GM12892 (cell line): ENCODE data around the gene FOXS1.

Source experiments
- POLR2A ChIP-seq: IDR thresholded peaks from 2 replicates; pipeline ENCODE4 v1.6.1; 2011; ENCODE audit warnings: low read depth, low read length, control low read depth
- POLR2AphosphoS5 ChIP-seq: IDR thresholded peaks from 2 replicates; pipeline ENCODE4 v1.6.1; 2011; ENCODE audit warnings: low read depth, low read length, control low read depth
- TAF1 ChIP-seq: IDR thresholded peaks from 2 replicates; pipeline ENCODE4 v1.6.1; 2011; ENCODE audit warnings: low read depth, mild to moderate bottlenecking, control low read depth, low read length, borderline replicate concordance

- no peak for TF ChIP-seq TAF1
- TF ChIP-seq POLR2A = no peak
- TF ChIP-seq POLR2AphosphoS5 = no peak
Measured at GRCh38 chr20:31833130-31833930, 12.1 kb downstream of the FOXS1 start.
